Measurements from ENCODE around the gene TMPRSS11A.

DNA sequence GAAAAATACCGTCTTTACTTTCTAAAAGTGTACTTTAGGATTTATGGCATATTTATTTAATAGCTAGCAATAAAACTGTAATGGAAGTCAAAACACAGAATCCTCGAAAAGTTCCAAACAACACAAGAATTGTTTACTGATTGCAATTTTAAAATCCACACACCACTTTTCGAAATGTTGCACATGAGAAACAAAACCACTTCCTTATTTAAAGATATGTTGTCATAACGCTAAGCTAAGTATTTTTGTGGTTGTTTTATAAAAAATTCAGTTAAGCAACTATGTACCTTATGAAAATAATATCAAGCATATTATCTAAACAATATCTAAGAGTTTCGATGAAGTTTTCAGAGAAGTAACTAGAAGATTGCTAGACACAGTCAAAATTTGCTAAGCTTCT, 79.8 kb downstream of the TMPRSS11A start:
- TF ChIP-seq, protein P1, sequence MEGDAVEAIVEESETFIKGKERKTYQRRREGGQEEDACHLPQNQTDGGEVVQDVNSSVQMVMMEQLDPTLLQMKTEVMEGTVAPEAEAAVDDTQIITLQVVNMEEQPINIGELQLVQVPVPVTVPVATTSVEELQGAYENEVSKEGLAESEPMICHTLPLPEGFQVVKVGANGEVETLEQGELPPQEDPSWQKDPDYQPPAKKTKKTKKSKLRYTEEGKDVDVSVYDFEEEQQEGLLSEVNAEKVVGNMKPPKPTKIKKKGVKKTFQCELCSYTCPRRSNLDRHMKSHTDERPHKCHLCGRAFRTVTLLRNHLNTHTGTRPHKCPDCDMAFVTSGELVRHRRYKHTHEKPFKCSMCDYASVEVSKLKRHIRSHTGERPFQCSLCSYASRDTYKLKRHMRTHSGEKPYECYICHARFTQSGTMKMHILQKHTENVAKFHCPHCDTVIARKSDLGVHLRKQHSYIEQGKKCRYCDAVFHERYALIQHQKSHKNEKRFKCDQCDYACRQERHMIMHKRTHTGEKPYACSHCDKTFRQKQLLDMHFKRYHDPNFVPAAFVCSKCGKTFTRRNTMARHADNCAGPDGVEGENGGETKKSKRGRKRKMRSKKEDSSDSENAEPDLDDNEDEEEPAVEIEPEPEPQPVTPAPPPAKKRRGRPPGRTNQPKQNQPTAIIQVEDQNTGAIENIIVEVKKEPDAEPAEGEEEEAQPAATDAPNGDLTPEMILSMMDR (IDR thresholded peaks at IDR 0.05), result no peak
- TF ChIP-seq POLR2A (IDR thresholded peaks at IDR 0.05), result no peak
